Gastrocnemius medialis (tissue), 4 donors: ENCODE data around the gene SFSWAP.
"Not testable (repeated sequence)": the region's sequence is repeated elsewhere in the genome, so short reads cannot be mapped to it uniquely, and the experiment has no call there.

Experiments used
- CTCF ChIP-seq, 5 experiments: fragments of 450-650 bp in 3 of 5; fragments of 200-600 bp in 2 of 5; sonication (generic) in 2 of 5; IDR thresholded peaks in 4 of 5; conservative IDR thresholded peaks in 1 of 5; 1 replicate in 4 of 5; 2 replicates in 1 of 5; pipeline ENCODE4 v1.5.1; 2016 to 2019; ENCODE audit warnings: antibody characterized with exemption in 5 of 5, mild to moderate bottlenecking in 3 of 5, moderate library complexity in 3 of 5
- POLR2A ChIP-seq, 2 donors: fragments of 450-650 bp; IDR thresholded peaks; one replicate each; pipeline ENCODE4 v1.6.1; 2017; ENCODE audit warnings: antibody characterized with exemption in 2 of 2, mild to moderate bottlenecking in 2 of 2, moderate library complexity in 2 of 2

- TF ChIP-seq CTCF (IDR thresholded peaks at IDR 0.05 in 4 of 5, conservative IDR thresholded peaks at IDR 0.05 in 1 of 5); POLR2A (IDR thresholded peaks at IDR 0.05): not testable (repeated sequence)
Observed at GRCh38 chr12:131706709-131707108, 4.2 kb upstream of the SFSWAP start.
